Gastrocnemius medialis (tissue), 4 donors: ENCODE results near the gene PSG2.
"Not testable (repeated sequence)": the region's sequence is repeated elsewhere in the genome, so short reads cannot be mapped to it uniquely, and the experiment has no call there.

ENCODE experiments used
- POLR2A ChIP-seq, 2 donors: fragments of 450-650 bp; IDR thresholded peaks; one replicate each; pipeline ENCODE4 v1.6.1; 2017; ENCODE audit warnings: antibody characterized with exemption in 2 of 2, mild to moderate bottlenecking in 2 of 2, moderate library complexity in 2 of 2
- TF ChIP-seq, protein P1 (sequence below), 5 experiments: fragments of 450-650 bp in 3 of 5; fragments of 200-600 bp in 2 of 5; sonication (generic) in 2 of 5; IDR thresholded peaks in 4 of 5; conservative IDR thresholded peaks in 1 of 5; 1 replicate in 4 of 5; 2 replicates in 1 of 5; pipeline ENCODE4 v1.5.1; 2016 to 2019; ENCODE audit warnings: antibody characterized with exemption in 5 of 5, mild to moderate bottlenecking in 3 of 5, moderate library complexity in 3 of 5

DNA sequence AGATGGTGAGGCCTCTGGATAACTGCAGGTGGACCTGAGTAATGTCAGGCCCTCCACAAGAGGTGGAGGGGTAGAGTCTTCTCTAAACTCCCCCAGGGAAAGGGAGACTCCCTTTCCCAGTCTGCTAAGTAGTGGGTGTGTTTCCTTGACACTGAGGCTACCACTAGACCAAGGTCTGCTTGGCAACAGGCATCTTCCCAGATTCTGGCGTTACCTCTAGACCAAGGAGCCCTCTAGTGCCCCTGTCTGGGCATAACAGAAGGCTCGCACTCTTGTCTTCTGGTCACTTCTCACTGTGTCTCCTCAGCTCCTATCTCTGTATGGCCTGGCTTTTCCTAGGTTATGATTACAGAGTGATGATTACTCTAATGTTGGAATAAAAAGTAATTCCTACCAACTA lies 50.9 kb downstream of the PSG2 start:
- TF ChIP-seq, protein P1, sequence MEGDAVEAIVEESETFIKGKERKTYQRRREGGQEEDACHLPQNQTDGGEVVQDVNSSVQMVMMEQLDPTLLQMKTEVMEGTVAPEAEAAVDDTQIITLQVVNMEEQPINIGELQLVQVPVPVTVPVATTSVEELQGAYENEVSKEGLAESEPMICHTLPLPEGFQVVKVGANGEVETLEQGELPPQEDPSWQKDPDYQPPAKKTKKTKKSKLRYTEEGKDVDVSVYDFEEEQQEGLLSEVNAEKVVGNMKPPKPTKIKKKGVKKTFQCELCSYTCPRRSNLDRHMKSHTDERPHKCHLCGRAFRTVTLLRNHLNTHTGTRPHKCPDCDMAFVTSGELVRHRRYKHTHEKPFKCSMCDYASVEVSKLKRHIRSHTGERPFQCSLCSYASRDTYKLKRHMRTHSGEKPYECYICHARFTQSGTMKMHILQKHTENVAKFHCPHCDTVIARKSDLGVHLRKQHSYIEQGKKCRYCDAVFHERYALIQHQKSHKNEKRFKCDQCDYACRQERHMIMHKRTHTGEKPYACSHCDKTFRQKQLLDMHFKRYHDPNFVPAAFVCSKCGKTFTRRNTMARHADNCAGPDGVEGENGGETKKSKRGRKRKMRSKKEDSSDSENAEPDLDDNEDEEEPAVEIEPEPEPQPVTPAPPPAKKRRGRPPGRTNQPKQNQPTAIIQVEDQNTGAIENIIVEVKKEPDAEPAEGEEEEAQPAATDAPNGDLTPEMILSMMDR (IDR thresholded peaks at IDR 0.05 in 4 of 5, conservative IDR thresholded peaks at IDR 0.05 in 1 of 5), result not testable (repeated sequence)
- not testable (repeated sequence) for TF ChIP-seq POLR2A (IDR thresholded peaks at IDR 0.05)
